NK-92 treated with Interleukin-12 subunit alpha and Interleukin-12 subunit beta, amount 100 ng/mL, for 24 hours (cell line): ENCODE data around the gene RAB11FIP3.
"Not testable (repeated sequence)": the region's sequence is repeated elsewhere in the genome, so short reads cannot be mapped to it uniquely, and the experiment has no call there.

Experiments used
- DNase-seq: peaks from one replicate; lab custom pipeline; 2025; lab: John Stamatoyannopoulos, UW

The RAB11FIP3 gene

GRCh38 chr16:467249-467871 is 41.9 kb downstream of the RAB11FIP3 start:
- DNase-seq: not testable (repeated sequence)

- DNase-seq: no peak
Measured at GRCh38 chr16:468068-468821, 42.8 kb downstream of the RAB11FIP3 start.

GRCh38 chr16:469459-469858 is 44.0 kb downstream of the RAB11FIP3 start:
- DNase-seq: not testable (repeated sequence)

GRCh38 chr16:470418-470817 is 45.0 kb downstream of the RAB11FIP3 start:
- DNase-seq: no peak

GRCh38 chr16:471353-472198 is 46.1 kb downstream of the RAB11FIP3 start:
- DNase-seq: no peak

GRCh38 chr16:472199-472504 is 46.7 kb downstream of the RAB11FIP3 start:
- DNase-seq: no peak

- DNase-seq: no peak
Measured at GRCh38 chr16:473046-474043, 47.9 kb downstream of the RAB11FIP3 start.

- DNase-seq: no peak
Measured at GRCh38 chr16:474420-475122, 49.1 kb downstream of the RAB11FIP3 start.

GRCh38 chr16:476039-476438 is 50.6 kb downstream of the RAB11FIP3 start:
- DNase-seq: no peak

- DNase-seq: no peak
Measured at GRCh38 chr16:477301-478157, 52.1 kb downstream of the RAB11FIP3 start.

GRCh38 chr16:478287-478686 is 52.8 kb downstream of the RAB11FIP3 start:
- not testable (repeated sequence) for DNase-seq

GRCh38 chr16:482468-483185 is 57.2 kb downstream of the RAB11FIP3 start:
- DNase-seq: no peak

GRCh38 chr16:483341-484075 is 58.1 kb downstream of the RAB11FIP3 start:
- DNase-seq: no peak

- DNase-seq: no peak
Measured at GRCh38 chr16:489606-490005, 64.2 kb downstream of the RAB11FIP3 start.

- no peak for DNase-seq
Measured at GRCh38 chr16:490768-491167, 65.3 kb downstream of the RAB11FIP3 start.

GRCh38 chr16:491220-491919 is 65.9 kb downstream of the RAB11FIP3 start:
- no peak for DNase-seq

- no peak for DNase-seq
Measured at GRCh38 chr16:492211-492875, 66.9 kb downstream of the RAB11FIP3 start.
